Measurements from ENCODE around the gene COL12A1. TPM values are rescaled to one million over a fixed set of nuclear protein-coding genes. Genes with fewer than 3 reads are reported as not detected.

COL12A1 gene
- total and polyA plus RNA-seq, 2 donors (not counting 1 experiment from before 2014, with no cell fraction given) = not detected

GRCh38 chr6:75142721-75143120 is 63.1 kb downstream of the COL12A1 start:
- no peaks in the 10 kb centered on the region for H4K20me1 ChIP-seq (ENCODE audit: control insufficient read depth, insufficient read depth, low read length, poor library complexity, severe bottlenecking)
- H3K9me3 Mint-ChIP-seq (ENCODE audit: insufficient read depth) = no peaks in the 10 kb centered on the region
- H3K9ac ChIP-seq (ENCODE audit: low read length) = no peak overlapping the region
- ChIA-PET CTCF (no interaction called here), POLR2A (no interaction called here)
- H3K27me3 Mint-ChIP-seq = no peaks in the 10 kb centered on the region
- no peaks in the 10 kb centered on the region for H3K36me3 ChIP-seq (replicated peaks in 1 of 2; ENCODE audit: control extremely low read depth in 1 of 2, control insufficient read depth in 1 of 2, extremely low read depth in 1 of 2, insufficient read depth in 2 of 2, low read length in 1 of 2)
- WGBS (ENCODE audit: insufficient coverage) = 100% methylated on average over 2 of the region's 2 CpGs
- no peaks in the 10 kb centered on the region for H3K79me2 ChIP-seq (ENCODE audit: control insufficient read depth, insufficient read depth, low read length)
- no peaks in the 10 kb centered on the region for H3K9me3 ChIP-seq (ENCODE audit: control extremely low read depth in 1 of 3, control insufficient read depth in 2 of 3, insufficient read depth in 1 of 3, low read length in 2 of 3)
- ATAC-seq (ENCODE audit: low read depth) = no peak
- H3K27ac ChIP-seq (ENCODE audit: low read length in 2 of 2) = no peak overlapping the region
- no peaks in the 10 kb centered on the region for H3K4me1 Mint-ChIP-seq
- H3K27ac Mint-ChIP-seq = no peak overlapping the region
- DNase-seq = no peak
- H3K4me1 ChIP-seq (ENCODE audit: control insufficient read depth in 2 of 2, insufficient read depth in 2 of 2, low read length in 2 of 2) = no peaks in the 10 kb centered on the region
- H3K27me3 ChIP-seq (replicated peaks in 1 of 4; ENCODE audit: control extremely low read depth in 1 of 4, control insufficient read depth in 3 of 4, insufficient read depth in 4 of 4, low read length in 3 of 4) = no peaks in the 10 kb centered on the region
- no peak overlapping the region for H3K4me3 Mint-ChIP-seq
- TF ChIP-seq EZH2 (IDR thresholded peaks at IDR 0.05; ENCODE audit: borderline replicate concordance, insufficient read depth, low read depth, low read length, poor library complexity, severe bottlenecking) = no peak
- no peak for TF ChIP-seq CTCF (IDR thresholded peaks at IDR 0.05)
- intact Hi-C loops (cut with micrococcal nuclease) = no loop called here
- no peak overlapping the region for H3K4me2 ChIP-seq (replicated peaks; ENCODE audit: low read depth, low read length, poor library complexity, severe bottlenecking)
- no peak overlapping the region for H2AFZ ChIP-seq (ENCODE audit: insufficient read depth, low read depth, low read length, poor library complexity, severe bottlenecking)
- no peak overlapping the region for H3K4me3 ChIP-seq (ENCODE audit: control extremely low read depth in 1 of 5, extremely low read depth in 1 of 5, insufficient read depth in 1 of 5, low read depth in 2 of 5, low read length in 4 of 5)

- H3K4me3 ChIP-seq (ENCODE audit: control extremely low read depth in 1 of 5, extremely low read depth in 1 of 5, insufficient read depth in 1 of 5, low read depth in 2 of 5, low read length in 4 of 5) = no peak overlapping the region
- H2AFZ ChIP-seq (ENCODE audit: insufficient read depth, low read depth, low read length, poor library complexity, severe bottlenecking) = no peak overlapping the region
- H3K4me3 Mint-ChIP-seq = no peak overlapping the region
- intact Hi-C loops (cut with micrococcal nuclease) = no loop called here
- no peaks in the 10 kb centered on the region for H3K27me3 ChIP-seq (replicated peaks in 1 of 4; ENCODE audit: control extremely low read depth in 1 of 4, control insufficient read depth in 3 of 4, insufficient read depth in 4 of 4, low read length in 3 of 4)
- H3K4me1 ChIP-seq (ENCODE audit: control insufficient read depth in 2 of 2, insufficient read depth in 2 of 2, low read length in 2 of 2) = no peaks in the 10 kb centered on the region
- no peak for TF ChIP-seq CTCF (IDR thresholded peaks at IDR 0.05)
- TF ChIP-seq EZH2 (IDR thresholded peaks at IDR 0.05; ENCODE audit: borderline replicate concordance, insufficient read depth, low read depth, low read length, poor library complexity, severe bottlenecking) = no peak
- H3K4me1 Mint-ChIP-seq = no peaks in the 10 kb centered on the region
- H3K36me3 ChIP-seq (replicated peaks in 1 of 2; ENCODE audit: control extremely low read depth in 1 of 2, control insufficient read depth in 1 of 2, extremely low read depth in 1 of 2, insufficient read depth in 2 of 2, low read length in 1 of 2) = no peaks in the 10 kb centered on the region
- H3K9me3 ChIP-seq (ENCODE audit: control extremely low read depth in 1 of 3, control insufficient read depth in 2 of 3, insufficient read depth in 1 of 3, low read length in 2 of 3) = no peaks in the 10 kb centered on the region
- H3K9ac ChIP-seq (ENCODE audit: low read length) = no peak overlapping the region
- DNase-seq (no peak), ATAC-seq (ENCODE audit: low read depth) (no peak)
- H4K20me1 ChIP-seq (ENCODE audit: control insufficient read depth, insufficient read depth, low read length, poor library complexity, severe bottlenecking) = no peaks in the 10 kb centered on the region
- no peaks in the 10 kb centered on the region for H3K9me3 Mint-ChIP-seq (ENCODE audit: insufficient read depth)
- CTCF ChIA-PET = interaction anchor here (1.3 kb wide), 1 partner anchor 73 kb away, joined by 3 read pairs; no protein-coding TSS in a partner anchor
- POLR2A ChIA-PET = no interaction called here
- no peak overlapping the region for H3K4me2 ChIP-seq (replicated peaks; ENCODE audit: low read depth, low read length, poor library complexity, severe bottlenecking)
- H3K27ac ChIP-seq (ENCODE audit: low read length in 2 of 2) = no peak overlapping the region
- H3K27ac Mint-ChIP-seq = no peak overlapping the region
- H3K27me3 Mint-ChIP-seq = no peaks in the 10 kb centered on the region
- WGBS (ENCODE audit: insufficient coverage) = 86% methylated on average over 1 of the region's 3 CpGs
- no peaks in the 10 kb centered on the region for H3K79me2 ChIP-seq (ENCODE audit: control insufficient read depth, insufficient read depth, low read length)
Observed at GRCh38 chr6:75135876-75136275, 70.0 kb downstream of the COL12A1 start.

All from B cell (primary cell).